HL-60/S4 treated with phorbol 12-myristate 13-acetate at 8.2 ng/mL for 4 days and 3 days (cell line): ENCODE data around the gene ZFYVE28.

ENCODE experiments used
- in situ Hi-C: fragments of 300-500 bp; cut with MboI; formaldehyde crosslinking; loops from 2 replicates; pipeline ENCODE4 v1.15.0; 2022; ENCODE audit warnings: low sequenced_read_pairs

Gene ZFYVE28

GRCh38 chr4:2291705-2292645 lies 126.5 kb downstream of the ZFYVE28 start:
- in situ Hi-C loops = no loop called here

- in situ Hi-C loops = no loop called here
These were observed 127.3 kb downstream of the ZFYVE28 start for GRCh38 chr4:2290974-2291704.

GRCh38 chr4:2290488-2290887 lies 128.0 kb downstream of the ZFYVE28 start:
- in situ Hi-C loops = no loop called here

GRCh38 chr4:2289955-2290333 lies 128.5 kb downstream of the ZFYVE28 start:
- in situ Hi-C loops = no loop called here

GRCh38 chr4:2289311-2289954 lies 129.0 kb downstream of the ZFYVE28 start:
- in situ Hi-C loops = no loop called here

GRCh38 chr4:2288051-2288541 lies 130.3 kb downstream of the ZFYVE28 start:
- in situ Hi-C loops = no loop called here

GRCh38 chr4:2287594-2287915 lies 130.9 kb downstream of the ZFYVE28 start:
- in situ Hi-C loops = no loop called here

- in situ Hi-C loops = no loop called here
These were observed 131.4 kb downstream of the ZFYVE28 start for GRCh38 chr4:2286904-2287593.

- in situ Hi-C loops = no loop called here
These were observed 132.6 kb downstream of the ZFYVE28 start for GRCh38 chr4:2285613-2286381.

GRCh38 chr4:2284934-2285612 lies 133.4 kb downstream of the ZFYVE28 start:
- in situ Hi-C loops = no loop called here

GRCh38 chr4:2284161-2284933 lies 134.1 kb downstream of the ZFYVE28 start:
- in situ Hi-C loops = no loop called here

- in situ Hi-C loops = no loop called here
These were observed 135.2 kb downstream of the ZFYVE28 start for GRCh38 chr4:2283199-2283711.

- in situ Hi-C loops = no loop called here
These were observed 136.7 kb downstream of the ZFYVE28 start for GRCh38 chr4:2281575-2282343.

GRCh38 chr4:2280531-2281300 lies 137.7 kb downstream of the ZFYVE28 start:
- in situ Hi-C loops = no loop called here

- in situ Hi-C loops = no loop called here
These were observed 140.5 kb downstream of the ZFYVE28 start for GRCh38 chr4:2277956-2278355.

GRCh38 chr4:2276581-2277325 lies 141.7 kb downstream of the ZFYVE28 start:
- in situ Hi-C loops = no loop called here
